Activated B cell treated with CpG ODN at 0.5 μM for 24 hours (primary cell): ENCODE data around the gene DDTL. TPM values are rescaled to one million over a fixed set of nuclear protein-coding genes. Genes with fewer than 3 reads are reported as not detected.
A peak's percentile ranks its signal among the peaks of the same experiment; 100 is the strongest.

Experiments
- ATAC-seq: fragments of 200-7000 bp; cut with Tn5 transposase; one replicate; pipeline ENCODE4 v1.10.0; 2021; ENCODE audit warnings: low read depth, mild to moderate bottlenecking, moderate library complexity
- CTCF ChIA-PET: fragments of 350-600 bp; sonication (Branson Sonifier 250); formaldehyde crosslinking; loops from one replicate; lab custom pipeline; 2021; ENCODE audit warnings: antibody characterized with exemption; lab: Charles Lee
- POLR2A ChIA-PET: fragments of 350-600 bp; sonication (Branson Sonifier 250); formaldehyde crosslinking; loops from one replicate; lab custom pipeline; 2021; ENCODE audit warnings: antibody characterized with exemption; lab: Charles Lee
- DNase-seq: peaks from one replicate; pipeline ENCODE4 v3.0.0; 2022
- H3K27ac Mint-ChIP-seq: one replicate; pipeline ENCODE4 v1.8.0; 2020; ENCODE audit warnings: mixed read lengths
- H3K27me3 Mint-ChIP-seq: one replicate; pipeline ENCODE4 v1.8.0; 2021; ENCODE audit warnings: mixed read lengths
- H3K36me3 Mint-ChIP-seq: one replicate; pipeline ENCODE4 v1.8.0; 2021; ENCODE audit warnings: low read depth, mixed read lengths
- H3K4me1 Mint-ChIP-seq: one replicate; pipeline ENCODE4 v1.8.0; 2021; ENCODE audit warnings: mixed read lengths
- H3K4me3 Mint-ChIP-seq: one replicate; pipeline ENCODE4 v1.8.0; 2020; ENCODE audit warnings: mild to moderate bottlenecking, mixed read lengths
- H3K9me3 Mint-ChIP-seq: one replicate; pipeline ENCODE4 v1.8.0; 2020; ENCODE audit warnings: mixed read lengths
- CTCF ChIP-seq: fragments of 200-600 bp; IDR thresholded peaks from one replicate; pipeline ENCODE4 v1.8.0; 2022; ENCODE audit warnings: antibody characterized with exemption, mild to moderate bottlenecking
- intact Hi-C: fragments of 100-400 bp; cut with micrococcal nuclease; formaldehyde crosslinking; loops from one replicate; pipeline ENCODE4 v1.15.1; 2024
- total RNA-seq: library from RNA; stranded (reverse); gene quantifications from 2 replicates; pipeline ENCODE4 v1.2.3, GENCODE V29; 2022

The DDTL gene
- total RNA-seq, 1 donor from 2014 or later = 3.1 TPM

GRCh38 chr22:24006207-24006913 is 39.7 kb downstream of the DDTL start:
- peaks cover 2% of the 10 kb centered on the region for H3K36me3 Mint-ChIP-seq
- no peak overlapping the region for H3K27ac Mint-ChIP-seq
- ChIA-PET CTCF (no interaction called here), POLR2A (no interaction called here)
- TF ChIP-seq CTCF = no peak
- H3K27me3 Mint-ChIP-seq = no peaks in the 10 kb centered on the region
- intact Hi-C loops = no loop called here
- no peak overlapping the region for H3K4me3 Mint-ChIP-seq
- DNase-seq (no peak), ATAC-seq (no peak)
- peaks cover 7% of the 10 kb centered on the region for H3K4me1 Mint-ChIP-seq
- no peaks in the 10 kb centered on the region for H3K9me3 Mint-ChIP-seq

GRCh38 chr22:24006914-24007214 is 40.2 kb downstream of the DDTL start:
- peaks cover 2% of the 10 kb centered on the region for H3K36me3 Mint-ChIP-seq
- no peaks in the 10 kb centered on the region for H3K9me3 Mint-ChIP-seq
- no peak overlapping the region for H3K27ac Mint-ChIP-seq
- DNase-seq (no peak), ATAC-seq (no peak)
- CTCF ChIA-PET = no interaction called here
- no peaks in the 10 kb centered on the region for H3K27me3 Mint-ChIP-seq
- no peak for TF ChIP-seq CTCF
- H3K4me1 Mint-ChIP-seq = peaks cover 10% of the 10 kb centered on the region
- POLR2A ChIA-PET = no interaction called here
- intact Hi-C loops = no loop called here
- no peak overlapping the region for H3K4me3 Mint-ChIP-seq

DNA sequence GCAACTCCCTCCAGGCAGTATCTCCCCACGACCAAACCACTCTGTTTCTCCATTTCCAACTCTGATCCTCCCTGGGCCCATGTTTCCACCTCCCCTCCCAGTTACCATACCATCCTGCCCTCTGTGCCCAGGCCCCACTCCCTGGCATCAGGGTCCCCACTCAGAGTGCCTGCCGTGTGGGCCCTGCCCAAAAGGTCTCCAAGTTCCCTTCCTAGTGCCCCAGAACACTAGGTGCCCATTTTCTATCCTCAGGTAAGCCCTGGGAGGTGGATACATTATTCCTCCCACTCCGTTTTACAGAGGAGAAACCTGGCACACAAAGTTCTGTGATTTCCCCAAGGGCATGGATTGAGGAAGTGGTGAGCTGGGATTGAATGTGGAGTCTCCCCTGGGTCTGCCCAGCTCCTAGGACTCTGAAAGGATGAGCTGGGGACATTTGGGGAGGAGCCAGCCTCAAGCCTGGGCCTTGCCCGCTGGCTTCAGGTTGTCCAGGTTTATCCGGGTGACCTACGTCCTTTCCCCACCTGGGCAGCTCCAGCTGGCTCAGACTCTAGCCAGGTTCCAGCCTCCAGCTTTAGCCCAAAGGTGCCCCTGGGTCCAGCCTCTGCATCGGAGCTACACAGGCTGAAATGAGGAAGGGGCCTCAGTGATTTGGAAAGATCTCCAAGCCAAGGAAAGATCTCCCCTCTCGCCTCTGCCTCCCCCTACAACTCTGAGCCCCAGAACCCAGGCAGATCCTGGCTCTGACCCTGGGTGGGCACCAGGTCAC is 40.7 kb downstream of the DDTL start:
- TF ChIP-seq CTCF = no peak
- Mint-ChIP-seq H3K4me3 (no peak overlapping the region), H3K4me1 (peaks cover 13% of the 10 kb centered on the region), H3K36me3 (peaks cover 2% of the 10 kb centered on the region), H3K9me3 (no peaks in the 10 kb centered on the region), H3K27ac (no peak overlapping the region), H3K27me3 (no peaks in the 10 kb centered on the region)
- DNase-seq = no peak
- CTCF ChIA-PET = no interaction called here
- ATAC-seq = no peak
- intact Hi-C loops = no loop called here
- POLR2A ChIA-PET = no interaction called here

DNA sequence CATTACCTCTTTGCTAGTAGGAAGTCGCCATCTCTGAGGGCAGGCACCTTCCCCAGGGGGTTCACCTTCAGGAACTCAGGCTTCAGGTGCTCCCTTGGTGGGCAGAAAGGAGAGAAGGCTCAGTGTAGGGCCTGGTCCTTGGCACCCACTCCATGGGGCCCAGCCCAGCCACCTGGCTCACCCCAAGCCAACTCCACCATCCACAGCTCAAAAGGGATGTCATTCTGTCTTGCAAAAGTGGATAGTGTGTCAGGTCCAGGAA is 41.3 kb downstream of the DDTL start:
- peaks cover 15% of the 10 kb centered on the region for H3K4me1 Mint-ChIP-seq
- no peak for DNase-seq
- H3K9me3 Mint-ChIP-seq = no peaks in the 10 kb centered on the region
- ChIA-PET POLR2A (no interaction called here), CTCF (no interaction called here)
- ATAC-seq = no peak
- H3K27me3 Mint-ChIP-seq = no peaks in the 10 kb centered on the region
- no peak for TF ChIP-seq CTCF
- no peak overlapping the region for H3K27ac Mint-ChIP-seq
- H3K4me3 Mint-ChIP-seq = no peak overlapping the region
- intact Hi-C loops = no loop called here
- H3K36me3 Mint-ChIP-seq = peaks cover 2% of the 10 kb centered on the region

DNA sequence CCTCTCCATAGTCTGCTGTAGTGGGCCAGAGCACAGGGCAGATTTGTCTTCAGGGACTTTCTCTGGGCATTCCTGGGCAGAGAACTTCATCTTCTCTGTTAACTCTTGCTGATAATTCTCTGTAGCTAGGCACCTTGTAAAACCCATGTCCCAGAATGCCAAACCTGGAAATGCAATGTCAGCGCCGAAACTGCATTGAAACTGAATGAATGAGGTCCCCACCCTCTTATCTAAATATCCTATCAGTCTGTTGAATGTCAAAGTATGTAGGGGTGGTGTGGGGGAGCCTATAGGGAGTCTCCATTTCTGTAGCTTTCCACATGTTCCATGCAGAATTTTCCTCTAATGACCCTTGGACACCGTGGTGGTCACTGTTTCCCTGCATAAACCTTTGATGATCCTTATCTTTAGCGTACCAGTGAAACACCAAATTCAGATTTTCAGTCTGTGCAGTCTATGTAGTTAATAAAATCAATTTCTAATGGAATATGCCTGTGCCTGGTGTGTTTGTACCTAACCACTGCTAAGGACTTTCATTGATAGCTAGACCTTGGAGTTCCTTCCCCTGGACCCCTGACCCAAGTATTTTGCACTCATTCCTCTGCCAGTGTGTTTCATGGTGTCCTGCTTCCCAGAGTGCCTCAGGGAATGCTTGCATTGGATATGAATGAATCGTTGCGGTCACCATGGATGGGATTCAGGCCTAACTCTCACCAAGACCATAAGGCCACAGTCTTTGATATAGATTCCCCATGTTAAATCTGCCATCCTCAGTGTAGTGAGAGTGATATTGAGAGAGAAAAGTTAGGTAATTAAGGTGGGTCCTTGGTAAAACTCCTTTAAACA is 41.9 kb downstream of the DDTL start:
- Mint-ChIP-seq H3K36me3 (peaks cover 2% of the 10 kb centered on the region), H3K27ac (no peak overlapping the region), H3K4me1 (peaks cover 18% of the 10 kb centered on the region), H3K4me3 (peak overlapping the region; percentile 45), H3K27me3 (no peaks in the 10 kb centered on the region), H3K9me3 (no peaks in the 10 kb centered on the region)
- CTCF ChIA-PET = interaction anchor here (1.2 kb wide), 1 partner anchor 181 kb away, joined by 3 read pairs; no protein-coding TSS in a partner anchor
- no peak for DNase-seq
- intact Hi-C loops = no loop called here
- ATAC-seq = no peak
- POLR2A ChIA-PET = no interaction called here
- no peak for TF ChIP-seq CTCF
